ENCODE measurements around the gene KLRF1.

Gene KLRF1

GRCh38 chr12:9827209-9827888, at the start of gene KLRF1:
KLRF1 (plus strand) TSS chr12:9827481; CDS start chr12:9827545, 64 bp downstream.
- H4K20me1 ChIP-seq (ENCODE audit: insufficient read depth, low read length): no peaks in the 10 kb centered on the region
- no peak within 1 kb of the TSS for H2AFZ ChIP-seq (ENCODE audit: low read depth, low read length)
- no peaks in the 10 kb centered on the region for H3K79me2 ChIP-seq (ENCODE audit: low read length)
- no peaks in the 10 kb centered on the region for H3K36me3 ChIP-seq (replicated peaks; ENCODE audit: low read depth, low read length)
- no peak within 1 kb of the TSS for H3K4me3 ChIP-seq (ENCODE audit: low read length)
- H3K4me2 ChIP-seq (ENCODE audit: low read length): no peak within 1 kb of the TSS
- H3K9ac ChIP-seq (ENCODE audit: low read length): no peak within 1 kb of the TSS
- no peak for TF ChIP-seq EZH2phosphoT487 (IDR thresholded peaks at IDR 0.05; ENCODE audit: low read depth)
- peaks cover 4% of the 10 kb centered on the region for H3K9me3 ChIP-seq (ENCODE audit: insufficient read depth, low read length)
- no peaks in the 10 kb centered on the region for H3K4me1 ChIP-seq (ENCODE audit: low read length)
- no peak within 1 kb of the TSS for H3K27ac ChIP-seq (ENCODE audit: low read length)
- H3K27me3 ChIP-seq (ENCODE audit: low read depth, low read length): peaks cover 9% of the 10 kb centered on the region

DNA sequence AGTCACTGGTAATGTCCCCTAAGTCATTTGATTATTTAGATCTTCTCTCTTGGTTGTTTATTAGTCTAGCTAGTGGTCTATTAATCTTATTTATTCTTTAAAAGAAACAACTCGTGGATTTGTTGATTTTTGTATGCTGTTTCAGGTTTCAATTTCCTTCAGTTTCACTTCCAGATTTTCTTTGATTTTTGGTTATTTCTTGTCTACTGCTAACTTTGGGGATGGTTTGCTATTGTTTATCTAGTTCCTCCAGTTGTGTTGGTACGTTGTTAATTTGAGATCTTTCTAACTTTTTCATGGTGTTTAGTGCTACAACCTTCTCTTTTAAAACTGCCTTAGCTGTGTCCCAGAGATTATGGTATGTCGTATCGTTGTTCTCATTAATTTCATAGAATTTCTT, 48.1 kb upstream of the KLRF1 start:
- Histone ChIP-seq H3K9ac (ENCODE audit: low read length) (no peak overlapping the region), H3K4me2 (ENCODE audit: low read length) (no peak overlapping the region), H2AFZ (ENCODE audit: low read depth, low read length) (no peak overlapping the region), H3K36me3 (replicated peaks; ENCODE audit: low read depth, low read length) (no peaks in the 10 kb centered on the region), H3K79me2 (ENCODE audit: low read length) (no peaks in the 10 kb centered on the region), H3K27ac (ENCODE audit: low read length) (no peak overlapping the region), H3K4me3 (ENCODE audit: low read length) (no peak overlapping the region), H3K4me1 (ENCODE audit: low read length) (peaks cover 6% of the 10 kb centered on the region), H3K9me3 (ENCODE audit: insufficient read depth, low read length) (no peaks in the 10 kb centered on the region), H4K20me1 (ENCODE audit: insufficient read depth, low read length) (no peaks in the 10 kb centered on the region), H3K27me3 (ENCODE audit: low read depth, low read length) (no peaks in the 10 kb centered on the region)
- no peak for TF ChIP-seq CTCF (IDR thresholded peaks at IDR 0.05; ENCODE audit: low read depth, low read length)

GRCh38 chr12:9781360-9781759, 45.9 kb upstream of the KLRF1 start:
- no peak for TF ChIP-seq EZH2phosphoT487 (IDR thresholded peaks at IDR 0.05; ENCODE audit: low read depth)
- no peak for TF ChIP-seq CTCF (IDR thresholded peaks at IDR 0.05; ENCODE audit: low read depth, low read length)

DNA sequence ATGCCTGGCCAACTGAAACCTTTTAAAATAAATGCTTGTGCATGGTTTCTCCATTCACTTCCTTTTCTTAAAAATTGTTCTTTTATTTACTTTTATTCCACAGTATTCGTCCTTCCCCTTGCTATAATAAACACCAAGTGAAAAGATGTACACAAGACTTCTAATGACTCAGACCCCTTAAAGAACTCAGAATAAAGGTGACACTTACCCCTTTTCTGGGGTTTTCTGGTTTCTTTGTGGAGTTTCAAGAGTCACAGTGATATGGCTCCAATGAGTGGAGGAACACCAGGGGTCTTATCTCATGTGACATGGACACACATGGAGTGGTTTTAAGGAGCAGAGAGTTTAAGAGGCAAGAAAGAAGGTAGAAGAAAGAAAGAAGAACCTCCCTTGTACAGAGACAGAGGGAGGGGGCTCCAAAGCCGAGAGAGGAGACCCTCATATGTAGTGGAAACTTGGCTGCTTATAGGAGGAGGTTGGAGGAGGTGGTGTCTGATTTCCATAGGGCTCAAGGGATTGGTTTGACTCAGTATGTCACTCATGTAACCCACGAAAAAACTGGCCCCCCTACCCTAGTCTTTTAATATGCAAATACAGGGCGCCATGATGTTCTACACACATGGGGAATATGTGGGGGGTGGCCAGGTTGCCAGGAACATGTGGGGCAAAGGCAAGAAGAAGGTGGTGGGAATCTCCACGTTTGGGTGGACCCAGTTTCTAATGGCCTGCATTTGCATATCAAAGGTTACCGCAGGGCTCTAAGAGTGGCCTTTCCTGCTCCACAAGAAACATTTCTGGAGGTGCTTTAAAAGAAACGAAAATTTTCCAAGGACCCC, 44.5 kb upstream of the KLRF1 start:
- no peaks in the 10 kb centered on the region for H3K27me3 ChIP-seq (ENCODE audit: low read depth, low read length)
- no peaks in the 10 kb centered on the region for H3K79me2 ChIP-seq (ENCODE audit: low read length)
- H3K36me3 ChIP-seq (replicated peaks; ENCODE audit: low read depth, low read length): no peaks in the 10 kb centered on the region
- peaks cover 6% of the 10 kb centered on the region for H3K4me1 ChIP-seq (ENCODE audit: low read length)
- TF ChIP-seq EZH2phosphoT487 (IDR thresholded peaks at IDR 0.05; ENCODE audit: low read depth): no peak
- no peak for TF ChIP-seq CTCF (IDR thresholded peaks at IDR 0.05; ENCODE audit: low read depth, low read length)
- no peak overlapping the region for H3K4me3 ChIP-seq (ENCODE audit: low read length)
- H4K20me1 ChIP-seq (ENCODE audit: insufficient read depth, low read length): no peaks in the 10 kb centered on the region
- no peak overlapping the region for H3K4me2 ChIP-seq (ENCODE audit: low read length)
- H2AFZ ChIP-seq (ENCODE audit: low read depth, low read length): no peak overlapping the region
- H3K27ac ChIP-seq (ENCODE audit: low read length): no peak overlapping the region
- no peak overlapping the region for H3K9ac ChIP-seq (ENCODE audit: low read length)
- H3K9me3 ChIP-seq (ENCODE audit: insufficient read depth, low read length): no peaks in the 10 kb centered on the region

More at GRCh38 chr12:9781360-9781759, 45.9 kb upstream of the KLRF1 start:
- Histone ChIP-seq H3K27me3 (ENCODE audit: low read depth, low read length) (no peaks in the 10 kb centered on the region), H3K9me3 (ENCODE audit: insufficient read depth, low read length) (no peaks in the 10 kb centered on the region), H3K4me2 (ENCODE audit: low read length) (no peak overlapping the region), H4K20me1 (ENCODE audit: insufficient read depth, low read length) (no peaks in the 10 kb centered on the region), H3K9ac (ENCODE audit: low read length) (no peak overlapping the region), H3K36me3 (replicated peaks; ENCODE audit: low read depth, low read length) (no peaks in the 10 kb centered on the region), H3K27ac (ENCODE audit: low read length) (no peak overlapping the region), H3K79me2 (ENCODE audit: low read length) (no peaks in the 10 kb centered on the region), H3K4me1 (ENCODE audit: low read length) (peaks cover 6% of the 10 kb centered on the region), H2AFZ (ENCODE audit: low read depth, low read length) (no peak overlapping the region), H3K4me3 (ENCODE audit: low read length) (no peak overlapping the region)
